Esophagus squamous epithelium (tissue), 5 donors: ENCODE measurements around the gene SLC35F3. TPM values are rescaled to one million over a fixed set of nuclear protein-coding genes. Genes with fewer than 3 reads are reported as not detected.

ENCODE experiments used
- DNase-seq: peaks from one replicate; lab custom pipeline; 2025; lab: John Stamatoyannopoulos, UW
- H3K27ac ChIP-seq, 4 donors: fragments of 200-600 bp; sonication (generic); one replicate each; pipeline ENCODE4 v1.5.1; 2016 to 2019; ENCODE audit warnings: mild to moderate bottlenecking in 1 of 4
- H3K27me3 ChIP-seq, 4 donors: fragments of 200-600 bp; sonication (generic); 1 replicate in 3 of 4; 2 replicates in 1 of 4; pipeline versions ENCODE4 v1.5.1 to v1.6.0; 2017 to 2021; ENCODE audit warnings: antibody characterized with exemption in 1 of 4
- H3K36me3 ChIP-seq, 3 donors: fragments of 200-600 bp; sonication (generic); one replicate each; pipeline ENCODE4 v1.5.1; 2016 to 2019
- H3K4me1 ChIP-seq, 3 donors: fragments of 200-600 bp; sonication (generic); one replicate each; pipeline ENCODE4 v1.5.1; 2017 to 2019
- H3K4me3 ChIP-seq, 4 donors: fragments of 200-600 bp; sonication (generic); 1 replicate in 3 of 4; 2 replicates in 1 of 4; pipeline ENCODE4 v1.5.1; 2016 to 2019; ENCODE audit warnings: mild to moderate bottlenecking in 2 of 4, moderate library complexity in 1 of 4
- H3K9me3 ChIP-seq, 3 donors: fragments of 200-600 bp; sonication (generic); one replicate each; pipeline ENCODE4 v1.5.1; 2016 to 2019
- POLR2A ChIP-seq, 4 donors: fragments of 450-650 bp; IDR thresholded peaks; one replicate each; pipeline ENCODE4 v1.6.1; 2017; ENCODE audit warnings: antibody characterized with exemption in 4 of 4, mild to moderate bottlenecking in 4 of 4, moderate library complexity in 3 of 4
- WGBS, 2 donors: methylation state at CpG; one replicate each; pipeline ENCODE4 v1.1.5; 2018; 5-methylcytosine and 5-hydroxymethylcytosine counted together
- intact Hi-C: fragments of 100-400 bp; cut with DNase I; formaldehyde crosslinking; loops from one replicate; pipeline ENCODE4 v1.15.0; 2022
- total RNA-seq, 4 donors: library from RNA; depleted of rRNA; stranded (reverse); fragments of >200 nt; gene quantifications; one replicate each; pipeline ENCODE4 v1.1.0, GENCODE V29; 2016
- TF ChIP-seq, protein P1 (sequence below), 6 experiments: fragments of 450-650 bp in 4 of 6; fragments of 200-600 bp in 2 of 6; sonication (generic) in 2 of 6; IDR thresholded peaks; one replicate each; pipeline ENCODE4 v1.5.1; 2016 to 2019; ENCODE audit warnings: antibody characterized with exemption in 6 of 6, mild to moderate bottlenecking in 4 of 6, moderate library complexity in 4 of 6
- donor health status: DM: yes; HTN: yes; CAD: no.

The SLC35F3 gene
- total RNA-seq, 4 donors from 2014 or later, result 0.13 to 0.99 (median 0.55) TPM

DNA sequence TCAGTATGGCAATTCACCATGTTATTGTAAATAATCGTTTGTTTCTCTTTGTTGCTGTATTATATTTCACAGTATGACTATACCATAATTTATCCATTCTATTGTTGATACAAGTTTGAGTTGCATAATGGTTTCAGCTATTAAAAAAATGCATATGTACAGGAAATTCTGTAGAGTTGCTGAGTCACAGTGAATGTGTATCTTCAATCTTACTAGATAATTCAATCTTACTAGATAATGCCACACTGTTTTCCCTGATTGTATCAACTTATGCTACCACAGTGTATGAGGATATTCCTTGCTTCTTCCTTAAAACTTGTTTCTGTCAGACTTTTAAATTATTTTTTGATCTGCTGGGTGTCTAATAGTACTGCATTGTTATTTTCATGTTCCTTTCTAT is 465.3 kb downstream of the SLC35F3 start:
- intact Hi-C loops, result no loop called here
- WGBS, 2 donors, result 35 to 55% methylated on average over 1 of the region's 1 CpG
- Histone ChIP-seq H3K27me3 (no peaks in the 10 kb centered on the region), H3K4me3 (no peak overlapping the region), H3K4me1 (peaks cover 4 to 30% (median 14%) of the 10 kb centered on the region in 3 donors), H3K9me3 (no peaks in the 10 kb centered on the region), H3K36me3 (no peaks in the 10 kb centered on the region), H3K27ac (peak overlapping the region; percentile 26 to 73 (median 50))
- no peak for TF ChIP-seq POLR2A (IDR thresholded peaks at IDR 0.05)
- TF ChIP-seq, protein P1, sequence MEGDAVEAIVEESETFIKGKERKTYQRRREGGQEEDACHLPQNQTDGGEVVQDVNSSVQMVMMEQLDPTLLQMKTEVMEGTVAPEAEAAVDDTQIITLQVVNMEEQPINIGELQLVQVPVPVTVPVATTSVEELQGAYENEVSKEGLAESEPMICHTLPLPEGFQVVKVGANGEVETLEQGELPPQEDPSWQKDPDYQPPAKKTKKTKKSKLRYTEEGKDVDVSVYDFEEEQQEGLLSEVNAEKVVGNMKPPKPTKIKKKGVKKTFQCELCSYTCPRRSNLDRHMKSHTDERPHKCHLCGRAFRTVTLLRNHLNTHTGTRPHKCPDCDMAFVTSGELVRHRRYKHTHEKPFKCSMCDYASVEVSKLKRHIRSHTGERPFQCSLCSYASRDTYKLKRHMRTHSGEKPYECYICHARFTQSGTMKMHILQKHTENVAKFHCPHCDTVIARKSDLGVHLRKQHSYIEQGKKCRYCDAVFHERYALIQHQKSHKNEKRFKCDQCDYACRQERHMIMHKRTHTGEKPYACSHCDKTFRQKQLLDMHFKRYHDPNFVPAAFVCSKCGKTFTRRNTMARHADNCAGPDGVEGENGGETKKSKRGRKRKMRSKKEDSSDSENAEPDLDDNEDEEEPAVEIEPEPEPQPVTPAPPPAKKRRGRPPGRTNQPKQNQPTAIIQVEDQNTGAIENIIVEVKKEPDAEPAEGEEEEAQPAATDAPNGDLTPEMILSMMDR (IDR thresholded peaks at IDR 0.05), result no peak
- no peak for DNase-seq

DNA sequence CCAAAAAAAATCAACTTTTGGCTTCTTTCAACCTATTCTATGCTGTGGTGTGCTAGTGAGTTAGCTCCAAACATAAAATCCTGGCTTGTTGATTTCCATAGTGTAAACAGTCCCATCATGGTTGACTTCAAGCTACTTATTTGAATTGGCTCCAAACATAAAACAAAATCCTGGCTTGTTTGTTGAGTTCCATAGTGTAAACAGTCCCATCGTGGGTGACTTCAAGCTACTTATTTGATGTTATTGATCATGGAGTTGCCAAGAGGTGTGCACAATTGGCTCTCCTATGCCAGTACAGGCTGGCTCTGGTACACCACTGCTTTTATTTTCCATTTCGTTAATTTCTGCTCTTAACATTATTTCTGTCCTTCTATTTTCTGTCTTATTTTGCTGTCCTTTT is 466.9 kb downstream of the SLC35F3 start:
- DNase-seq, result no peak
- intact Hi-C loops, result no loop called here
- TF ChIP-seq, protein P1 (IDR thresholded peaks at IDR 0.05), result no peak
- TF ChIP-seq POLR2A (IDR thresholded peaks at IDR 0.05), result no peak
- Histone ChIP-seq H3K27ac (peak overlapping the region in 1 of 4 donors; percentile 32), H3K9me3 (no peaks in the 10 kb centered on the region), H3K4me1 (peaks cover 4 to 40% (median 16%) of the 10 kb centered on the region in 3 donors), H3K36me3 (peaks cover under 1 to 15% (median 4%) of the 10 kb centered on the region in 3 donors), H3K4me3 (no peak overlapping the region), H3K27me3 (no peaks in the 10 kb centered on the region)
- WGBS, 2 donors, result 43 to 64% methylated on average over 2 of the region's 2 CpGs

DNA sequence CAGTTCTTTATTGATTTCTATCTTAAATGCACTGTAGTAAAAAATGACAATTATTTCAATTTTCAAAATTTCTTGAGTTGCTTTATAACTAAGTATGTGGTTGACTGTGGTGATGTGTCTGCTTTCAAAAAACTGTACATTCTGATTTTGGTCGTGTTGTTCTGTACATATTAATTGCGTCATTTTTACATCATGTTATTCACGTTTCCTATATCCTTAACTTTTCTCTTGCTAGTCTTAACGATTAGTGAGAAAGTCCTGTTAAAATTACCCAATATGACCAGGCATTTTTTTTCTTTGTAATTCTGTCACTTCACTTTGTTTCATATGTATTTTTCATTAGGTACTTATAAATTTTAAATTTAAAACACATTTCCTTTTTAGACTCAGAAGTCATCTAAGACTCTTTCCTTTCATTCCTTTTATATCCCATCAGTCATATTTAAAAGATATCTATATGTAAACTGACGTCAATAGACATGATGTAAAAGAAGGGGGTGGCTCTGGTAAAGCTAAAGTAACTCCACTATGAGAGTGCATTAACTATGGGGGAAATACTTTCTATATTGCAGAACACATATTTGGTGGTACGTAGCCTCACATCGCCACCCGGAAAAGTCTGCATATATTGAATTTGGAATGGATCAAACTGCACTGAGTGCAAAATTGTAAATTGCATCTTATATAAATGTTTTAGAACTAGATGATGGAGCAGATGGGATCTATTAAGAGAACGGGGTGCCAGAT is 467.7 kb downstream of the SLC35F3 start:
- intact Hi-C loops, result no loop called here
- Histone ChIP-seq H3K27ac (peak overlapping the region in 3 of 4 donors; percentile 93 to 97 (median 97)), H3K36me3 (peaks cover 4 to 23% (median 9%) of the 10 kb centered on the region in 3 donors), H3K4me3 (peak overlapping the region; percentile 69 to 94 (median 93)), H3K27me3 (no peaks in the 10 kb centered on the region), H3K4me1 (peaks cover 4 to 40% (median 16%) of the 10 kb centered on the region in 3 donors), H3K9me3 (no peaks in the 10 kb centered on the region)
- TF ChIP-seq, protein P1 (IDR thresholded peaks at IDR 0.05), result no peak
- TF ChIP-seq POLR2A (IDR thresholded peaks at IDR 0.05), result no peak
- WGBS, 2 donors, result 39 to 40% methylated on average over 9 of the region's 9 CpGs
- no peak for DNase-seq

DNA sequence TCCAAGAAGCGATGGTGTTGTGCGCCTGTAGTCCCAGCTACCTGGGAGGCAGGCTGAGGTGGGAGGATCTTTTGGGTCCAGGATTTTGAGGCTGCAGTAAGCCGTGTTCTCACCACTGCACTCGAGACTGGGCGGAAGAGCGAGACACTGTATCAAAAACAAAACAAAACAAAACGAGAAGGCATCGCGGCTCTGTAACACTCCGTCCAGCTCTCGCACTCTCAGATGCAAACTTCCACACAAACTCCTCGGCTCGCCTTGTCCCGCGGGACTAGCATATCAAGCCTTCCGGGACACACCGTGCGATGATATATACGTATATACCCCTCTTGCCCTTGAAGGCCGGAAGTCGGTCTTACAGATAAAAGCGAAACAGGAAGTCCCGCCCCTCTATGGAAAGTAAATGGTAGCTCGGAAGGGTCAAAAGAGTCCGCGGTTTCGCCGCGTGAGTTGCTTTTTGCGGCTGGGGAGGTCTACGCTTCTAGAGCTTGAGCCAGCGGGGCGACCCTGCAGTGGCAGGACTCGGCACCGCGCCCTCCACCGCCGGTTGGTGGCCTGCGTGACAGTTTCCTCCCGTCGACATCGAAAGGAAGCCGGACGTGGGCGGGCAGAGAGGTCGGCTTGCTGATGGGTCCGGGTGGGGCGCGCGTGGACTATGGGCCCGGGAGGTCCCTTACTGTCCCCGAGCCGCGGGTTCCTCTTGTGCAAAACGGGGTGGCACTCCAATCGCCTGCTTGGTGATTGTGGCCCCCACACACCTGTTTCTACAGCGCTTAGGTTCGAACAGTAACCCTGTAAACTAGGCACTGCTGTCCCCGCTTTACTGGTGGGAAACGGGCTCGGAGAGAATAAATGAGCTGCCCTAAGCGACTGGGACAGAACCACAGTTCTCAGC is 468.8 kb downstream of the SLC35F3 start, which contains the start of gene COA6:
TSS of gene COA6 (plus strand) at position 393 of the 895 bp plus-strand sequence. CDS start at position 404, 11 bp downstream.
- Histone ChIP-seq H3K27ac (peak within 1 kb of the TSS; percentile 93 to 97 (median 97)), H3K4me3 (peak within 1 kb of the TSS; percentile 69 to 94 (median 93)), H3K36me3 (peaks cover 9 to 34% (median 17%) of the 10 kb centered on the region in 3 donors), H3K4me1 (peaks cover 4 to 40% (median 16%) of the 10 kb centered on the region in 3 donors), H3K27me3 (no peaks in the 10 kb centered on the region), H3K9me3 (no peaks in the 10 kb centered on the region)
- WGBS, 2 donors, result 0 to 1% methylated on average over 8 to 39 of the region's 62 CpGs
- peak in 3 of 4 donors; percentile 79 to 88 (median 84) for TF ChIP-seq POLR2A (IDR thresholded peaks at IDR 0.05)
- TF ChIP-seq, protein P1 (IDR thresholded peaks at IDR 0.05), result peak in 2 of 6 experiments; percentile 22 to 27
- DNase-seq, result peak; percentile 87
- intact Hi-C loops, result no loop called here
